Uterus (tissue), 2 donors: ENCODE results near the gene CFAP97D1.

Experiments used
- CTCF ChIP-seq, 4 experiments: fragments of 200-600 bp in 2 of 4; fragments of 450-650 bp in 2 of 4; sonication (generic) in 2 of 4; IDR thresholded peaks; one replicate each; pipeline ENCODE4 v1.5.1; 2016 to 2019; ENCODE audit warnings: antibody characterized with exemption in 4 of 4, mild to moderate bottlenecking in 2 of 4, moderate library complexity in 1 of 4
- POLR2A ChIP-seq, 2 donors: fragments of 450-650 bp; IDR thresholded peaks; one replicate each; pipeline ENCODE4 v1.6.1; 2016; ENCODE audit warnings: antibody characterized with exemption in 2 of 2, mild to moderate bottlenecking in 1 of 2, moderate library complexity in 1 of 2

DNA sequence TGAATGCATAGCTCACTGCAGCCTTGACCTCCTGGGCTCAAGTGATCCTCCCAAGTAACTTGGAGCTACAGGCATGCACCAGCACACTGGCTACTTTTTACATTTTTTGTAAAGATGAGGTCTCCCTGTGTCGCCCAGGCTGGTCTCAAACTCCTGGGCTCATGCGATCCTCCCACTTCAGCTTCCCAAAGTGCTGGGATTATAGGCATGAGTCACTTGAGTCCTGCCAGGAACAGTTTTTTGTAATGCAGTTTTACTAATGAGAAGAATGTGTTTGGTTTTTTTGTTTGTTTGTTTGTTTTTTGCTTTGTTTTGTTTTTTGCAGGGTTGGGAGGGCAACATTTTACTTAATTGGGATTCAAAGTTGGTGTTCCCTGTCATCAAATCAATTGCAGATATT is 43.8 kb upstream of the CFAP97D1 start:
- TF ChIP-seq CTCF (IDR thresholded peaks at IDR 0.05) (no peak), POLR2A (IDR thresholded peaks at IDR 0.05) (no peak)
